Measurements from ENCODE around the gene MIF4GD. TPM values are rescaled to one million over a fixed set of nuclear protein-coding genes. Genes with fewer than 3 reads are reported as not detected.
A peak's percentile ranks its signal among the peaks of the same experiment; 100 is the strongest.

Gene MIF4GD
- total RNA-seq, 1 experiment from 2014 or later: 21.6 TPM

DNA sequence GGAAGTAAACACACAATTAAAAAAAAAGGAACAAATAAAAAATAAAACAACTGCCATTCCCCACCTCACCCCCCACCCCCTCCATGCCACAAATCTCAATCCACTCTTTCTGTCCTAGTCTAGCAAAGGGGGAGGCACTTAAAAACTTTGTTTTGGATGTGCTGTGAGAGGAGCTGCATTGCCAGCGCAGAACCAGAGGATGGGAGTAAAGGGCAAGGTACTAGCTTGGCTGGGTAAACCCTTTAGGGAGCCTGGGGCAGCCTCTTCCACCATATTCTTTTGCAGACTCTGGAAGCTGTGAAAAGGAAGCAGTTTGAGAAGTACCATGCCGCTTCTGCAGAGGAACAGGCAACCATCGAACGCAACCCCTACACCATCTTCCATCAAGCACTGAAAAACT lies 8.0 kb downstream of the MIF4GD start (continued):
- no peak for TF ChIP-seq ETV6 (CRISPR knock-in tag; IDR thresholded peaks at IDR 0.05)
- no peak for TF ChIP-seq ZNF219 (CRISPR knock-in tag; IDR thresholded peaks at IDR 0.05; ENCODE audit: borderline replicate concordance)
- TF ChIP-seq, protein P1, sequence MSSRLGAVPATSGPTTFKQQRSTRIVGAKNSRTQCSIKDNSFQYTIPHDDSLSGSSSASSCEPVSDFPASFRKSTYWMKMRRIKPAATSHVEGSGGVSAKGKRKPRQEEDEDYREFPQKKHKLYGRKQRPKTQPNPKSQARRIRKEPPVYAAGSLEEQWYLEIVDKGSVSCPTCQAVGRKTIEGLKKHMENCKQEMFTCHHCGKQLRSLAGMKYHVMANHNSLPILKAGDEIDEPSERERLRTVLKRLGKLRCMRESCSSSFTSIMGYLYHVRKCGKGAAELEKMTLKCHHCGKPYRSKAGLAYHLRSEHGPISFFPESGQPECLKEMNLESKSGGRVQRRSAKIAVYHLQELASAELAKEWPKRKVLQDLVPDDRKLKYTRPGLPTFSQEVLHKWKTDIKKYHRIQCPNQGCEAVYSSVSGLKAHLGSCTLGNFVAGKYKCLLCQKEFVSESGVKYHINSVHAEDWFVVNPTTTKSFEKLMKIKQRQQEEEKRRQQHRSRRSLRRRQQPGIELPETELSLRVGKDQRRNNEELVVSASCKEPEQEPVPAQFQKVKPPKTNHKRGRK (CRISPR knock-in tag; IDR thresholded peaks at IDR 0.05; ENCODE audit: borderline replicate concordance): no peak
- no peak for TF ChIP-seq ZNF138 (CRISPR knock-in tag; conservative IDR thresholded peaks at IDR 0.05)
- no peak for TF ChIP-seq NFYB (CRISPR knock-in tag; conservative IDR thresholded peaks at IDR 0.05; ENCODE audit: low read depth)
- TF ChIP-seq FOXJ3 (CRISPR knock-in tag; IDR thresholded peaks at IDR 0.05; ENCODE audit: borderline replicate concordance): no peak

DNA sequence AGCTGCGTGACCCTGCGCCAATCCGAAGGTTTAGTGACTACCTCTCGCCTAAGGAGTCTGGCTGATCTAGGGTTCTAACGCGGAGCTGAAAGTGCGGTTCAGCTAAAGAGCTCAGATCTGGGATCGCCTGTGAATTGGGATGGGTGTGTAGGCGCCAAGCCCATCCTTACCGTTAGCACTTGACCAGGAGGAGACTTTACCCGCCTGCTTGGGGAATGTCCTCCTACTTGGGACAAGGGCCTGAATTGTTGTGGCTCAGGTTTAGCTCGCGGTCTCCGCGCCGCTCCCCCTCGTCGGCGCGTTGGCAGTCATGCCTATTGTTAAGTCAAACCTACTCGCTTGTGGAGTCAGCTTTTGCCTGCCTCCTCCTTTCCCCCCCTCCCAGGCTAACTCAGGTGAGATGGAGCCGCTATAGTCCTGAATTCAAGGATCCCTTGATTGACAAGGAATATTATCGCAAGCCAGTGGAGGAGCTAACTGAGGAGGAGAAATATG lies 8.9 kb downstream of the MIF4GD start:
- ATAC-seq: peak; percentile 21
- H3K27ac Mint-ChIP-seq: peak overlapping the region; percentile 100
- H3K9me3 Mint-ChIP-seq: no peaks in the 10 kb centered on the region
- ChIA-PET CTCF (interaction anchor here (0.7 to 4.8 kb wide), 17 partner anchors 9 to 502 kb away, joined by 3 to 96 read pairs (median 4); partner anchors contain the start of genes GRB2, MIF4GD, SLC25A19 and TSEN54), POLR2A (interaction anchor here (1.0 to 2.6 kb wide), 6 partner anchors 9 to 220 kb away, joined by 3 to 17 read pairs (median 6); partner anchors contain the start of genes MIF4GD and SLC25A19)
- DNase-seq (ENCODE audit: low spot score): no peak
- peaks cover 40% of the 10 kb centered on the region for H3K36me3 Mint-ChIP-seq
- H3K4me1 Mint-ChIP-seq: peaks cover 26% of the 10 kb centered on the region
- no peaks in the 10 kb centered on the region for H3K27me3 Mint-ChIP-seq (ENCODE audit: low read depth)
- H3K4me3 Mint-ChIP-seq: peak overlapping the region; percentile 98
- TF ChIP-seq ZNF416 (CRISPR knock-in tag; IDR thresholded peaks at IDR 0.05) (no peak), NFE2L1 (CRISPR knock-in tag; IDR thresholded peaks at IDR 0.05) (0 out of 2 replicates have a peak, but pooled peaks have one; percentile 66), ZNF232 (CRISPR knock-in tag; IDR thresholded peaks at IDR 0.05) (no peak), CREM (CRISPR knock-in tag; IDR thresholded peaks at IDR 0.05) (0 out of 2 replicates have a peak, but pooled peaks have one; percentile 20), FOXJ3 (CRISPR knock-in tag; IDR thresholded peaks at IDR 0.05; ENCODE audit: borderline replicate concordance) (no peak), SMAD4 (CRISPR knock-in tag; IDR thresholded peaks at IDR 0.05) (no peak), ZNF671 (CRISPR knock-in tag; IDR thresholded peaks at IDR 0.05) (no peak)
- TF ChIP-seq, protein P2, sequence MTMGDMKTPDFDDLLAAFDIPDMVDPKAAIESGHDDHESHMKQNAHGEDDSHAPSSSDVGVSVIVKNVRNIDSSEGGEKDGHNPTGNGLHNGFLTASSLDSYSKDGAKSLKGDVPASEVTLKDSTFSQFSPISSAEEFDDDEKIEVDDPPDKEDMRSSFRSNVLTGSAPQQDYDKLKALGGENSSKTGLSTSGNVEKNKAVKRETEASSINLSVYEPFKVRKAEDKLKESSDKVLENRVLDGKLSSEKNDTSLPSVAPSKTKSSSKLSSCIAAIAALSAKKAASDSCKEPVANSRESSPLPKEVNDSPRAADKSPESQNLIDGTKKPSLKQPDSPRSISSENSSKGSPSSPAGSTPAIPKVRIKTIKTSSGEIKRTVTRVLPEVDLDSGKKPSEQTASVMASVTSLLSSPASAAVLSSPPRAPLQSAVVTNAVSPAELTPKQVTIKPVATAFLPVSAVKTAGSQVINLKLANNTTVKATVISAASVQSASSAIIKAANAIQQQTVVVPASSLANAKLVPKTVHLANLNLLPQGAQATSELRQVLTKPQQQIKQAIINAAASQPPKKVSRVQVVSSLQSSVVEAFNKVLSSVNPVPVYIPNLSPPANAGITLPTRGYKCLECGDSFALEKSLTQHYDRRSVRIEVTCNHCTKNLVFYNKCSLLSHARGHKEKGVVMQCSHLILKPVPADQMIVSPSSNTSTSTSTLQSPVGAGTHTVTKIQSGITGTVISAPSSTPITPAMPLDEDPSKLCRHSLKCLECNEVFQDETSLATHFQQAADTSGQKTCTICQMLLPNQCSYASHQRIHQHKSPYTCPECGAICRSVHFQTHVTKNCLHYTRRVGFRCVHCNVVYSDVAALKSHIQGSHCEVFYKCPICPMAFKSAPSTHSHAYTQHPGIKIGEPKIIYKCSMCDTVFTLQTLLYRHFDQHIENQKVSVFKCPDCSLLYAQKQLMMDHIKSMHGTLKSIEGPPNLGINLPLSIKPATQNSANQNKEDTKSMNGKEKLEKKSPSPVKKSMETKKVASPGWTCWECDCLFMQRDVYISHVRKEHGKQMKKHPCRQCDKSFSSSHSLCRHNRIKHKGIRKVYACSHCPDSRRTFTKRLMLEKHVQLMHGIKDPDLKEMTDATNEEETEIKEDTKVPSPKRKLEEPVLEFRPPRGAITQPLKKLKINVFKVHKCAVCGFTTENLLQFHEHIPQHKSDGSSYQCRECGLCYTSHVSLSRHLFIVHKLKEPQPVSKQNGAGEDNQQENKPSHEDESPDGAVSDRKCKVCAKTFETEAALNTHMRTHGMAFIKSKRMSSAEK (CRISPR knock-in tag; IDR thresholded peaks at IDR 0.05; ENCODE audit: borderline replicate concordance): no peak
- TF ChIP-seq, protein P3, sequence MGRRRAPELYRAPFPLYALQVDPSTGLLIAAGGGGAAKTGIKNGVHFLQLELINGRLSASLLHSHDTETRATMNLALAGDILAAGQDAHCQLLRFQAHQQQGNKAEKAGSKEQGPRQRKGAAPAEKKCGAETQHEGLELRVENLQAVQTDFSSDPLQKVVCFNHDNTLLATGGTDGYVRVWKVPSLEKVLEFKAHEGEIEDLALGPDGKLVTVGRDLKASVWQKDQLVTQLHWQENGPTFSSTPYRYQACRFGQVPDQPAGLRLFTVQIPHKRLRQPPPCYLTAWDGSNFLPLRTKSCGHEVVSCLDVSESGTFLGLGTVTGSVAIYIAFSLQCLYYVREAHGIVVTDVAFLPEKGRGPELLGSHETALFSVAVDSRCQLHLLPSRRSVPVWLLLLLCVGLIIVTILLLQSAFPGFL (CRISPR knock-in tag; IDR thresholded peaks at IDR 0.05; ENCODE audit: borderline replicate concordance): no peak

DNA sequence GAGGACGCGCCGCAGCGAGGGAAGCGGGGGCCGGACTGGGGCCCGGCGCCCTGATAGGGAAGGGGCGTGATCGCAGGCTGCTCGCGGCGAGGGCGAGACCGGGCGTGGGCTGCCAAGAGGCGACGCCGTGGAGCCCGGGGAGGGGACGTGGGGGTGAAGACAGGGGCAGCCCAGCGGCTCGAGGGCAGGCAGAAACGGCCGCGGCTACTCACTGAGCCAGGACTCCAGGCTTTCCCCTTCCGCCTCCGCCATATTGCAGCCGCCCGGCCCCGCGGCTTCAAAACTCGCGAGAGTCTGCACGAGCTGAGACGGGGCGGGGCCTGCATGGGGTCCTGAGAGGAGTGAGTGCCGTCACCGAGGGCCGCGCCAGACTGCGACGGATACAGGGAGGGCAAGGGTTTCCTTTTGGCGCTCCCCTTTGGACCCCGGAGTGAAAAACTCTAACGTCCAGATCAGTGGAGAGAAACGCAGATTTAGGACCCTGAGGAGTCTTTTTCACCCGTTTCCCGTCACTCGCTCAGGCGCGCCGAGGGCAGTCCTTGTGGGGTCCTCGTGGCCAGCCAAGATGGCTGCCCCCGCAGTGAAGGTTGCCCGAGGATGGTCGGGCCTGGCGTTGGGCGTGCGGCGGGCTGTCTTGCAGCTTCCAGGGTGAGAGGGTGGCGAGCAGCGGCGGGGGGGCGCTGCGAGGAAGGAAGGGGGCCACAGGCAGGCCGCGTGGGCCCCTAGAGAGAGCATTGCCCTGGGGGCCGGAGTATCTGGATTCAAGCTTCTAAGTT lies 9.5 kb downstream of the MIF4GD start, which contains the start of the genes GGA3 and MRPS7:
Gene GGA3 (minus strand): TSS at position 271 of the 776 bp plus-strand sequence. CDS start 19 bp downstream, at position 252.
Gene MRPS7 (plus strand): TSS at position 544 of the 776 bp plus-strand sequence. CDS start 22 bp downstream, at position 566.
- peak within 1 kb of the TSS; percentile 100 for H3K27ac Mint-ChIP-seq
- peak; percentile 96 for ATAC-seq
- no peaks in the 10 kb centered on the region for H3K9me3 Mint-ChIP-seq
- DNase-seq (ENCODE audit: low spot score): peak; percentile 96
- ChIA-PET POLR2A (interaction anchor here (0.5 to 2.6 kb wide), 10 partner anchors 9 to 221 kb away, joined by 3 to 17 read pairs (median 4); partner anchors contain the start of genes MIF4GD and SLC25A19), CTCF (interaction anchor here (0.6 to 4.8 kb wide), 20 partner anchors 10 to 587 kb away, joined by 3 to 96 read pairs (median 4); partner anchors contain the start of genes GRB2, MIF4GD, SLC25A19 and TSEN54)
- H3K27me3 Mint-ChIP-seq (ENCODE audit: low read depth): no peaks in the 10 kb centered on the region
- H3K4me1 Mint-ChIP-seq: peaks cover 26% of the 10 kb centered on the region
- H3K4me3 Mint-ChIP-seq: peak within 1 kb of the TSS; percentile 98
- H3K36me3 Mint-ChIP-seq: peaks cover 37% of the 10 kb centered on the region
- TF ChIP-seq ZNF232 (CRISPR knock-in tag; IDR thresholded peaks at IDR 0.05) (0 out of 2 replicates have a peak, but pooled peaks have one; percentile 13), NFE2L1 (CRISPR knock-in tag; IDR thresholded peaks at IDR 0.05) (no peak), ZNF396 (CRISPR knock-in tag; IDR thresholded peaks at IDR 0.05; ENCODE audit: borderline replicate concordance) (no peak), FOXK1 (CRISPR knock-in tag; IDR thresholded peaks at IDR 0.05) (0 out of 2 replicates have a peak, but pooled peaks have one; percentile 37), CREB1 (CRISPR knock-in tag; IDR thresholded peaks at IDR 0.05) (0 out of 2 replicates have a peak, but pooled peaks have one; percentile 10), JUN (CRISPR knock-in tag; IDR thresholded peaks at IDR 0.05) (peak; percentile 80), TEAD1 (CRISPR knock-in tag; IDR thresholded peaks at IDR 0.05) (peak; percentile 69; the same call in 1 of the 2 replicates)
- TF ChIP-seq, protein P4, sequence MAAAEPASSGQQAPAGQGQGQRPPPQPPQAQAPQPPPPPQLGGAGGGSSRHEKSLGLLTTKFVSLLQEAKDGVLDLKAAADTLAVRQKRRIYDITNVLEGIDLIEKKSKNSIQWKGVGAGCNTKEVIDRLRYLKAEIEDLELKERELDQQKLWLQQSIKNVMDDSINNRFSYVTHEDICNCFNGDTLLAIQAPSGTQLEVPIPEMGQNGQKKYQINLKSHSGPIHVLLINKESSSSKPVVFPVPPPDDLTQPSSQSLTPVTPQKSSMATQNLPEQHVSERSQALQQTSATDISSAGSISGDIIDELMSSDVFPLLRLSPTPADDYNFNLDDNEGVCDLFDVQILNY (CRISPR knock-in tag; IDR thresholded peaks at IDR 0.05): no peak
